K562 (cell line): Measurements from ENCODE around the gene RPS4Y1. TPM values are rescaled to one million over a fixed set of nuclear protein-coding genes. Genes with fewer than 3 reads are reported as not detected.

ENCODE experiments used
- ATAC-seq: fragments of 200-7000 bp; cut with Tn5 transposase; 3 replicates; pipeline ENCODE4 v1.9.1; 2020; ENCODE audit warnings: moderate library complexity
- BruUV-seq: library from RNA; stranded (reverse); fragments of 400-500 nt; replicated peaks from 2 replicates; lab custom pipeline; 2021; lab: Mats Ljungman, UMichigan
- CTCF ChIA-PET: fragments of 300-600 bp; formaldehyde crosslinking; extraction: SDS; loops from one replicate; lab custom pipeline; 2021; ENCODE audit warnings: low intra/inter-chr PET ratio; lab: Yijun Ruan, JAX
- POLR2A ChIA-PET: fragments of 300-600, 350-650 bp; sonication (Branson Sonifier 250); formaldehyde crosslinking; extraction: SDS; loops from one replicate; lab custom pipeline; 2021; ENCODE audit warnings: antibody characterized with exemption, inconsistent platforms; lab: Yijun Ruan, JAX
- DNase-seq, 4 experiments: peaks; one replicate each; pipeline versions ENCODE4 v3.0.0 to v3.0.0-alpha.2; 2011 to 2018; ENCODE audit warnings: low spot score in 3 of 4, mixed read lengths in 3 of 4; ENCODE audit errors: extremely low read depth in 1 of 4
- FAIRE-seq: peaks from 2 replicates; lab custom pipeline; 2011; peaks lifted over from hg19 to GRCh38; lab: Jason Lieb, UNC
- H2AFZ ChIP-seq: 2 replicates; pipeline ENCODE4 v1.6.0; 2011; ENCODE audit warnings: low read depth, low read length, control low read depth, inconsistent platforms
- H3K27ac ChIP-seq: fragments of 200-600 bp; 3 replicates; pipeline ENCODE4 v1.8.0; 2011; ENCODE audit warnings: low read depth, mild to moderate bottlenecking, control low read depth, inconsistent platforms, low read length, moderate library complexity, mixed read lengths; ENCODE audit errors: extremely low read depth
- H3K27me3 ChIP-seq, 2 experiments: fragments of 300-600 bp in 1 of 2; 2 replicates in 1 of 2; 3 replicates in 1 of 2; pipeline versions ENCODE4 v1.6.0 to v1.8.0; 2011; ENCODE audit warnings: inconsistent platforms in 2 of 2, low read length in 2 of 2, mild to moderate bottlenecking in 1 of 2, mixed read lengths in 1 of 2, moderate library complexity in 1 of 2; ENCODE audit not compliant: control insufficient read depth in 2 of 2, insufficient read depth in 2 of 2
- H3K36me3 ChIP-seq: fragments of 300-600 bp; 3 replicates; pipeline ENCODE4 v1.8.0; 2011; ENCODE audit warnings: mild to moderate bottlenecking, low read length, inconsistent platforms; ENCODE audit not compliant: control insufficient read depth, insufficient read depth
- H3K4me1 ChIP-seq, 2 experiments: fragments of 200-600 bp in 1 of 2; replicated peaks in 1 of 2; 2 replicates in 1 of 2; 3 replicates in 1 of 2; pipeline versions ENCODE4 v1.5.1 to v1.8.0; 2011; ENCODE audit warnings: inconsistent platforms in 2 of 2, low read length in 2 of 2, mild to moderate bottlenecking in 1 of 2, mixed read lengths in 1 of 2, moderate library complexity in 1 of 2; ENCODE audit not compliant: control insufficient read depth in 2 of 2, insufficient read depth in 2 of 2
- H3K4me2 ChIP-seq: 2 replicates; pipeline ENCODE4 v1.6.1; 2011; ENCODE audit warnings: low read length, control low read depth, inconsistent platforms, mixed read lengths; ENCODE audit not compliant: insufficient read depth
- H3K4me3 ChIP-seq: fragments of 200-600 bp; sonication (generic), shearing (Covaris generic); 2 replicates; pipeline ENCODE4 v1.5.1; 2016; ENCODE audit warnings: control low read depth, inconsistent platforms
- H3K79me2 ChIP-seq: fragments of 200-600 bp; 3 replicates; pipeline ENCODE4 v1.8.0; 2011; ENCODE audit warnings: low read length, inconsistent platforms; ENCODE audit not compliant: control insufficient read depth, insufficient read depth
- H3K9ac ChIP-seq, 2 experiments: 2 replicates each; pipeline versions ENCODE4 v1.6.0 to v1.6.1; 2011; ENCODE audit warnings: low read depth in 2 of 2, low read length in 2 of 2, control low read depth in 1 of 2, inconsistent platforms in 1 of 2, mild to moderate bottlenecking in 1 of 2, mixed read lengths in 1 of 2; ENCODE audit not compliant: insufficient read depth in 1 of 2
- H3K9me1 ChIP-seq: one replicate; pipeline ENCODE4 v1.6.0; 2011; ENCODE audit warnings: inconsistent platforms, mild to moderate bottlenecking, low read length, moderate library complexity; ENCODE audit not compliant: control insufficient read depth, insufficient read depth
- H3K9me3 ChIP-seq: replicated peaks from 2 replicates; pipeline ENCODE4 v1.5.1; 2011; ENCODE audit warnings: low read depth, low read length, inconsistent platforms; ENCODE audit not compliant: control insufficient read depth, insufficient read depth
- H4K20me1 ChIP-seq: replicated peaks from 2 replicates; pipeline ENCODE4 v1.6.1; 2011; ENCODE audit warnings: low read length, inconsistent platforms, mixed read lengths; ENCODE audit not compliant: control insufficient read depth, insufficient read depth
- AFF1 ChIP-seq, 2 experiments: fragments of 450-650 bp; IDR thresholded peaks; 2 replicates each; pipeline ENCODE4 v1.6.1; 2018; ENCODE audit warnings: mild to moderate bottlenecking in 2 of 2, low read depth in 1 of 2; ENCODE audit not compliant: partially characterized antibody in 2 of 2
- CC2D1A ChIP-seq: fragments of 450-650 bp; IDR thresholded peaks from 2 replicates; pipeline ENCODE4 v1.6.1; 2017; ENCODE audit warnings: mild to moderate bottlenecking
- HIVEP1 ChIP-seq: fragments of 250-450 bp; sonication (Bioruptor Pico); IDR thresholded peaks from 2 replicates; pipeline ENCODE4 v1.4.0; 2020; ENCODE audit warnings: mild to moderate bottlenecking
- KLF16 ChIP-seq: IDR thresholded peaks from 2 replicates; pipeline ENCODE4 v1.6.1; 2016; ENCODE audit warnings: antibody characterized with exemption
- LEF1 ChIP-seq: fragments of 450-650 bp; IDR thresholded peaks from 2 replicates; pipeline ENCODE4 v1.6.1; 2016; ENCODE audit warnings: mild to moderate bottlenecking
- PCBP1 ChIP-seq: fragments of 200-400 bp; formaldehyde crosslinking; IDR thresholded peaks from 2 replicates; pipeline ENCODE4 v1.6.1; 2018; ENCODE audit warnings: mild to moderate bottlenecking, low read depth, low read length; ENCODE audit not compliant: poor library complexity, severe bottlenecking
- PHB2 ChIP-seq: fragments of 450-650 bp; IDR thresholded peaks from 2 replicates; pipeline ENCODE4 v1.6.1; 2017; ENCODE audit warnings: low read depth
- SMARCC2 ChIP-seq: fragments of 450-650 bp; IDR thresholded peaks from 2 replicates; pipeline ENCODE4 v1.6.1; 2017; ENCODE audit warnings: antibody characterized with exemption, moderate library complexity, mild to moderate bottlenecking, low read depth
- TAF15 ChIP-seq: fragments of 200-400 bp; formaldehyde crosslinking; IDR thresholded peaks from 2 replicates; pipeline ENCODE4 v1.6.1; 2017; ENCODE audit warnings: mild to moderate bottlenecking, low read depth, low read length, moderate library complexity
- TFE3 ChIP-seq: fragments of 450-650 bp; formaldehyde crosslinking; IDR thresholded peaks from 2 replicates; pipeline ENCODE4 v1.4.0; 2020; ENCODE audit warnings: mild to moderate bottlenecking, mixed read lengths
- ZBTB49 ChIP-seq: sonication (generic); formaldehyde crosslinking; IDR thresholded peaks from 2 replicates; pipeline ENCODE4 v1.8.0; 2022; ENCODE audit warnings: missing genetic modification reagents, mild to moderate bottlenecking, borderline replicate concordance
- ZNF133 ChIP-seq: fragments of 250-450 bp; sonication (Bioruptor Pico); IDR thresholded peaks from 2 replicates; pipeline ENCODE4 v1.4.0; 2020; ENCODE audit warnings: mild to moderate bottlenecking
- in situ Hi-C: fragments of 300-500 bp; cut with MboI; formaldehyde crosslinking; loops from 4 replicates; pipeline ENCODE4 v1.15.0; 2018; ENCODE audit warnings: inconsistent platforms, mixed read lengths
- intact Hi-C: fragments of 100-400 bp; cut with micrococcal nuclease; formaldehyde crosslinking; loops from 2 replicates; pipeline ENCODE4 v1.14.2; 2022
- polyA plus RNA-seq, 8 experiments: library from polyadenylated mRNA; depleted of rRNA in 4 of 8; stranded (reverse) in 5 of 8; unstranded in 3 of 8; fragments of >200 nt; fragmentation: Nextera tagmentation in 2 of 8; fragmentation: Illumina TruSeq in 1 of 8; extraction: Ambion mirVana in 2 of 8; extraction: Trizol in 1 of 8; gene quantifications; 2 replicates each; pipeline versions ENCODE4 v1.2.1 to v1.2.3, GENCODE V29; 2011 to 2014; ENCODE audit warnings: inconsistent platforms in 1 of 8, missing spikeins in 1 of 8
- total RNA-seq, 7 experiments: library from RNA; depleted of rRNA in 6 of 7; stranded (reverse); fragments of >200 nt in 6 of 7; fragmentation: Illumina TruSeq in 2 of 7; extraction: Trizol in 2 of 7; gene quantifications; 2 replicates each; pipeline versions ENCODE4 v1.2.1 to v1.2.3, GENCODE V29; 2011 to 2021; ENCODE audit warnings: low replicate concordance in 1 of 7

The RPS4Y1 gene
- total and polyA plus RNA-seq, 9 of the 15 experiments (the other 6 are each of a cell fraction or from before 2014, with no cell fraction given) = 0.40 TPM; not detected in 8

- DNase-seq (no peak), FAIRE-seq (no peak), ATAC-seq (no peak)
- H3K9me3 ChIP-seq = no peaks in the 10 kb centered on the region
- no peaks in the 10 kb centered on the region for H4K20me1 ChIP-seq
- intact Hi-C loops = no loop called here
- no peaks in the 10 kb centered on the region for H3K4me1 ChIP-seq
- ChIA-PET POLR2A (no interaction called here), CTCF (no interaction called here)
- in situ Hi-C loops = no loop called here
- H3K9ac ChIP-seq = no peak overlapping the region
- no peaks in the 10 kb centered on the region for H3K36me3 ChIP-seq
- H3K79me2 ChIP-seq = no peaks in the 10 kb centered on the region
- no peak overlapping the region for H2AFZ ChIP-seq
- no peak overlapping the region for H3K4me3 ChIP-seq
- H3K27ac ChIP-seq = no peak overlapping the region
- no TSS peak for BruUV-seq
- H3K4me2 ChIP-seq = no peak overlapping the region
- H3K9me1 ChIP-seq = no peaks in the 10 kb centered on the region
- H3K27me3 ChIP-seq = no peaks in the 10 kb centered on the region
- TF ChIP-seq ZBTB49 (CRISPR knock-in tag) (no peak), AFF1 (IDR thresholded peaks at IDR 0.05; ENCODE audit: low read depth in 1 of 2, partially characterized antibody in 2 of 2) (no peak), PCBP1 (no peak), PHB2 (no peak), TFE3 (CRISPR knock-in tag) (no peak), CC2D1A (no peak), LEF1 (no peak), KLF16 (no peak), ZNF133 (CRISPR knock-in tag) (no peak), TAF15 (no peak), HIVEP1 (CRISPR knock-in tag) (no peak), SMARCC2 (no peak)
Observed at GRCh38 chrY:2913066-2913815, 71.8 kb downstream of the RPS4Y1 start.
